CD4-positive, CD25-positive, alpha-beta regulatory T cell (primary cell): Measurements from ENCODE around the gene FGGY. TPM values are rescaled to one million over a fixed set of nuclear protein-coding genes. Genes with fewer than 3 reads are reported as not detected.
"Not testable (repeated sequence)": the region's sequence is repeated elsewhere in the genome, so short reads cannot be mapped to it uniquely, and the experiment has no call there.

Experiments
- ATAC-seq, 2 donors: fragments of 150-1000 bp; cut with Tn5 transposase; one replicate each; pipeline ENCODE4 v1.10.0; 2021; ENCODE audit warnings: low read depth in 2 of 2, moderate number of reproducible peaks in 2 of 2, moderate library complexity in 1 of 2
- DNase-seq, 3 donors: peaks; one replicate each; pipeline versions ENCODE4 v3.0.0 to v3.0.0-alpha.2; 2012 to 2022; ENCODE audit warnings: mixed read lengths in 1 of 3
- H3K27ac ChIP-seq: one replicate; pipeline ENCODE4 v1.7.0; 2013; ENCODE audit warnings: mild to moderate bottlenecking, low read length; ENCODE audit not compliant: insufficient read depth, poor library complexity, severe bottlenecking
- H3K27me3 ChIP-seq: one replicate; pipeline ENCODE4 v1.7.0; 2013; ENCODE audit warnings: low read length; ENCODE audit not compliant: control insufficient read depth, insufficient read depth
- H3K36me3 ChIP-seq: one replicate; pipeline ENCODE4 v1.7.0; 2013; ENCODE audit warnings: mild to moderate bottlenecking, low read length, moderate library complexity; ENCODE audit not compliant: control insufficient read depth, insufficient read depth
- H3K4me1 ChIP-seq: 2 replicates; pipeline ENCODE4 v1.7.0; 2013; ENCODE audit warnings: mild to moderate bottlenecking, low read length; ENCODE audit not compliant: insufficient read depth, control insufficient read depth, poor library complexity, severe bottlenecking
- H3K4me3 ChIP-seq: one replicate; pipeline ENCODE4 v1.7.0; 2013; ENCODE audit warnings: low read depth, mild to moderate bottlenecking, low read length, moderate library complexity
- H3K9me3 ChIP-seq, 2 experiments: 1 replicate in 1 of 2; 2 replicates in 1 of 2; pipeline ENCODE4 v1.7.0; 2013; ENCODE audit warnings: low read length in 2 of 2, mild to moderate bottlenecking in 1 of 2, moderate library complexity in 1 of 2; ENCODE audit not compliant: control insufficient read depth in 2 of 2
- H3K27ac Mint-ChIP-seq, 3 donors: one replicate each; pipeline ENCODE4 v1.8.0; 2020 to 2022; ENCODE audit warnings: mild to moderate bottlenecking in 3 of 3, mixed read lengths in 3 of 3, moderate library complexity in 2 of 3
- H3K27me3 Mint-ChIP-seq: one replicate; pipeline ENCODE4 v1.8.0; 2022; ENCODE audit warnings: mild to moderate bottlenecking, mixed read lengths
- H3K36me3 Mint-ChIP-seq: one replicate; pipeline ENCODE4 v1.8.0; 2020; ENCODE audit warnings: mixed read lengths
- H3K4me1 Mint-ChIP-seq, 4 donors: one replicate each; pipeline ENCODE4 v1.8.0; 2020 to 2022; ENCODE audit warnings: mixed read lengths in 4 of 4, mild to moderate bottlenecking in 1 of 4
- H3K4me3 Mint-ChIP-seq, 4 donors: one replicate each; pipeline ENCODE4 v1.8.0; 2020 to 2022; ENCODE audit warnings: mild to moderate bottlenecking in 4 of 4, mixed read lengths in 4 of 4, moderate library complexity in 3 of 4
- H3K9me3 Mint-ChIP-seq, 7 donors: one replicate each; pipeline ENCODE4 v1.8.0; 2020 to 2022; ENCODE audit warnings: mixed read lengths in 7 of 7, mild to moderate bottlenecking in 3 of 7, moderate library complexity in 2 of 7
- polyA plus RNA-seq, 4 donors: library from polyadenylated mRNA; unstranded; fragments of 300-500 nt; fragmentation: Illumina TruSeq; gene quantifications; one replicate each; pipeline ENCODE4 v1.2.3, GENCODE V29; 2021
- total RNA-seq: library from RNA; stranded (reverse); gene quantifications from one replicate; pipeline ENCODE4 v1.2.3, GENCODE V29; 2022

The FGGY gene
- total and polyA plus RNA-seq, 5 donors from 2014 or later: 1.9 to 7.7 (median 4.5) TPM

DNA sequence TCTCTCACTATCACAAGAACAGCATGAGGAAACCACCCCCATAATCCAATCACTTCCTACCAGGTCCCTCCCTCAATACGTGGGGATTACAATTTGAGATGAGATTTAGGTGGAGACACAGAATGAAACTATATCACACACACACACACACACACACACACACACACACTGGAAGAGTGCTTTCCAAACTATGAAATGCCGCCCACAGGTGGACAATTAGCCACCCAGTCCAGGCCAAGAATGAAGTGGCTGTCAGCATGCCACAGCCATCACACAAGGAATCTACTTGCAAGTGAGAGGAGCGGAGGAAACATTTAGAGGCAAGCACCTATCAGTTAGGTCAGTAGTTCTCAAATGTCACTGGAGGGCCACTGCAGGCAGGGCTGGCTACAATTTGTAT lies 412.4 kb downstream of the FGGY start:
- H3K9me3 ChIP-seq: no peaks in the 10 kb centered on the region
- peaks cover 0 to 9% (median 1%) of the 10 kb centered on the region in 7 donors for H3K9me3 Mint-ChIP-seq
- no peak overlapping the region for H3K27ac Mint-ChIP-seq
- H3K27me3 Mint-ChIP-seq: peaks cover 7% of the 10 kb centered on the region
- no peak overlapping the region for H3K27ac ChIP-seq
- peaks cover 4% of the 10 kb centered on the region for H3K36me3 Mint-ChIP-seq
- no peaks in the 10 kb centered on the region for H3K4me1 Mint-ChIP-seq
- ATAC-seq: no peak
- H3K36me3 ChIP-seq: no peaks in the 10 kb centered on the region
- H3K4me3 Mint-ChIP-seq: no peak overlapping the region
- no peaks in the 10 kb centered on the region for H3K4me1 ChIP-seq
- no peak overlapping the region for H3K4me3 ChIP-seq
- DNase-seq: no peak
- H3K27me3 ChIP-seq: peaks cover 2% of the 10 kb centered on the region

DNA sequence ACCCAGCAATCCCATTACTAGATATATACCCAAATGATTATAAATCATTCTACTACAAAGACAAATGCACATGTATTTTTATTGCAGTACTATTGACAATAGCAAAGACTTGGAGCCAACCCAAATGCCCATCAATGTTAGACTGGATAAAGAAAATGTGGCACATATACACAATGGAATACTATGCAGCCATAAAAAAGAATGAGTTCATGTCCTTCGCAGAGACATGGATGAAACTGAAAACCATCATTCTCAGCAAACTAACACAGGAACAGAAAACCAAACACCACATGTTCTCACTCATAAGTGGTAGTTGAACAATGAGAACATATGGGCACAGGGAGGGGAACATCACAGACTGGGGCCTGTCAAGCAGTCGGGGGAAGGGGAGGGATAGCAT lies 414.0 kb downstream of the FGGY start:
- H3K36me3 Mint-ChIP-seq, H3K27ac ChIP-seq, H3K27ac Mint-ChIP-seq, ATAC-seq, H3K4me1 Mint-ChIP-seq, H3K9me3 Mint-ChIP-seq, H3K4me3 ChIP-seq, H3K9me3 ChIP-seq, H3K36me3 ChIP-seq, H3K27me3 Mint-ChIP-seq, DNase-seq, H3K4me3 Mint-ChIP-seq, H3K4me1 ChIP-seq, H3K27me3 ChIP-seq: not testable (repeated sequence)

DNA sequence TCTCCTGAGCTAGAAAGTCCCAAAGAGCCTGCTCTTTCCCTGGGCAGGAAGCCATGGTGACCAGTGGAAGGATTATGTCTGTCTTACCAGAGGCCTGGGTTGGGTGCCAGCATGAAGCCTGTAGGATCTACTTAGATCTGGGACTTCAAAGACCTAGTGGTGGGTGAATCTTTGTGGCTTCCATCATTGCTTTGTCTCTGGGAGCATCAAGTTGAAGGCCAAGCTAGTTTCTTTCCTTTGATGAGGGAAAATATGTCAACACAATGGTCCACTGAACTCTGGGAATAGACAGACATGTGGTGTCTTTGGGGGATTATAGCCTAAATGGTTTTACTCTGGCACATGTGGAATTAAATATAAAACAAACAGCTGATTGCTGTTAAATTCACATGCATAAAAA lies 417.3 kb downstream of the FGGY start:
- no peak overlapping the region for H3K27ac Mint-ChIP-seq
- H3K9me3 ChIP-seq: no peaks in the 10 kb centered on the region
- H3K27me3 Mint-ChIP-seq: peaks cover 4% of the 10 kb centered on the region
- H3K4me1 ChIP-seq: no peaks in the 10 kb centered on the region
- no peak overlapping the region for H3K4me3 ChIP-seq
- no peaks in the 10 kb centered on the region for H3K4me1 Mint-ChIP-seq
- ATAC-seq (no peak), DNase-seq (no peak)
- H3K36me3 Mint-ChIP-seq: peaks cover 4% of the 10 kb centered on the region
- H3K27ac ChIP-seq: no peak overlapping the region
- H3K4me3 Mint-ChIP-seq: no peak overlapping the region
- H3K9me3 Mint-ChIP-seq: peaks cover 0 to 9% (median 0%) of the 10 kb centered on the region in 7 donors
- H3K36me3 ChIP-seq: no peaks in the 10 kb centered on the region
- H3K27me3 ChIP-seq: no peaks in the 10 kb centered on the region

DNA sequence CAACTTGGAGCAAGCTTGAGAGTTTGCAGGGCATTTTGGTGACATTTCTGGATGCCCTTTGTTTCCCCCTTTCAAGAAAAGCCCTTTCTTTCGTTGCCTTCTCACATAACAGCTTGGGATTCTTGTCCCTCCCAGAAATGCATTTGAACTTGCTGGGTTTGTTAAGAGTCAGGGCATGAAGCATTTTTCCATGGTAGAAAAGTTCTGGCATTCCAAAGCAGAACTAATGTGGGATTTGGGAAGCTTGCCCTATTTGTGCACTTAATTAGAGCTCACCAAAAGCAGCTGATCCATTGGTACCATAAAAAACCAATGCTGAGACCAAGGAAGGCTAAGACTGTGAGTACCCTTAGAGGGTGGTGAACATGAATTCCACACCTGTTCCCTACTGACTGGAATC lies 418.1 kb downstream of the FGGY start:
- Histone ChIP-seq H3K27ac (no peak overlapping the region), H3K9me3 (no peaks in the 10 kb centered on the region), H3K4me1 (no peaks in the 10 kb centered on the region), H3K27me3 (no peaks in the 10 kb centered on the region), H3K4me3 (no peak overlapping the region), H3K36me3 (no peaks in the 10 kb centered on the region)
- Mint-ChIP-seq H3K27ac (no peak overlapping the region), H3K9me3 (peaks cover 0 to 9% (median 0%) of the 10 kb centered on the region in 7 donors), H3K36me3 (peaks cover 4% of the 10 kb centered on the region), H3K27me3 (peaks cover 4% of the 10 kb centered on the region), H3K4me1 (no peaks in the 10 kb centered on the region), H3K4me3 (no peak overlapping the region)
- ATAC-seq (no peak), DNase-seq (no peak)

DNA sequence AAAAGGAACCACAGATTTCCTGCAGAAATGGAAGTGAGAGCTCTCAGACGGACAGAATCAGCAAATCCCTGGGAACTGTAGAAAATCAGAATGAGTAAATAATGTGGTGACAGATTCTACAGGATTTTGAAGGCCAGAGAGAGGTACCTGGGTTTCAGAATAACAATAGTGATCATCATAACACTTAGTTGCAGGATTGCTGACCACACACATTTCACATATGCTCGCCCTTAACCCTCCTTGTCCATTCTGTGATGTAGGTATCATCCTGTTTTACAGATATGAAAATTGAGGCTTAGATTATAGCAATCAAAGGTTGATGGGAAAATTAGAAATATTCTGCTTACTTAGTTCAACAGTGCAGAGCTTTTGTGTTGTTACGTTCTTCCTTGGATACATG lies 419.9 kb downstream of the FGGY start:
- H3K4me3 Mint-ChIP-seq: no peak overlapping the region
- H3K27ac Mint-ChIP-seq: no peak overlapping the region
- H3K9me3 ChIP-seq: no peaks in the 10 kb centered on the region
- H3K4me3 ChIP-seq: no peak overlapping the region
- no peaks in the 10 kb centered on the region for H3K4me1 ChIP-seq
- H3K9me3 Mint-ChIP-seq: no peaks in the 10 kb centered on the region
- H3K4me1 Mint-ChIP-seq: no peaks in the 10 kb centered on the region
- no peaks in the 10 kb centered on the region for H3K27me3 Mint-ChIP-seq
- no peak for DNase-seq
- no peaks in the 10 kb centered on the region for H3K36me3 Mint-ChIP-seq
- no peak overlapping the region for H3K27ac ChIP-seq
- no peak for ATAC-seq
- H3K27me3 ChIP-seq: no peaks in the 10 kb centered on the region
- H3K36me3 ChIP-seq: no peaks in the 10 kb centered on the region

DNA sequence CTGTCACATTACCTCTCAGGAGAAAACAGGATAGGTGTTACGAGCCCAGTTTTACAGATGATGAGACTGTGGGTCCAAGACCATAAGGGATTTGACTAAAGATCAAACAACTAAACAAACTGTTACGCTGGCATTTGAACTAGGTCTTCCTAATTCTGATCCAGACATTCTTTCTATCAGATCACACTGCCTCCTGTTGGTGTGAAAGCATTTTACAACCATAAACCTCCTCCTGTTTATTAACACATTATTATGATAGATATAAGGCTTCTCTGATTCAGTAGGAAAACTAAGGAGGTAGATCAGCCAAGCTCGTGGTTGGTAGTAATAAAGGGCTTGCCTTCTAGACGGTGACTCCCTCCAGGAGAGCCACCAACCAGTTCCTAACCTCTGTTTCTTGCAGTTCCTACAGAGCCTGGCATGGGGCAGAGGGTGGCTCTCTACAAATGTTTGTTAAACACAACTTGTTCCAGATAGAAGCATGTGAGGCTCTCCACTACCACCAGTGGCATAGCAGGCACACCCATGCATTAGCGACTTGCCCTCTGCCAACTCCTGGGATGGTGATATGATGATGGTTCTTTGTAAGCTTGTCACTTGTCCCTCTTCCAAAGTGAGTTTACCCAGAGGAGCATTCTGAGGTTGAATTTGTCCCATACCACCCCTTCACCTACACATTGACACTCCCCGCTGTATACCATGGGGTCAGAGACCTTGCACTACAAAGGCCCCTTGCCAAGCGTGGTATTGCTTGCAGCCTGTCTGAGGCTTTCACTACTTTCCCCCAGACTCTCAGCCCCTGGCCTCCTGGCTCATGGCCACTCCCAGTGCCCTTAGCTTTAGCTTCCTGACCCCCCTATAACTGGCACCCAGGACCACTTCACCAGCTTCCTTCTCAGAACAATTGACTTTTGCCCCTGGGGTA lies 421.4 kb downstream of the FGGY start:
- Mint-ChIP-seq H3K4me3 (no peak overlapping the region), H3K27ac (no peak overlapping the region), H3K9me3 (no peaks in the 10 kb centered on the region), H3K36me3 (no peaks in the 10 kb centered on the region), H3K27me3 (no peaks in the 10 kb centered on the region), H3K4me1 (no peaks in the 10 kb centered on the region)
- Histone ChIP-seq H3K4me1 (no peaks in the 10 kb centered on the region), H3K27me3 (no peaks in the 10 kb centered on the region), H3K9me3 (no peaks in the 10 kb centered on the region), H3K27ac (no peak overlapping the region), H3K4me3 (no peak overlapping the region), H3K36me3 (no peaks in the 10 kb centered on the region)
- ATAC-seq (no peak), DNase-seq (peak in 1 of 3 donors; percentile 9)

DNA sequence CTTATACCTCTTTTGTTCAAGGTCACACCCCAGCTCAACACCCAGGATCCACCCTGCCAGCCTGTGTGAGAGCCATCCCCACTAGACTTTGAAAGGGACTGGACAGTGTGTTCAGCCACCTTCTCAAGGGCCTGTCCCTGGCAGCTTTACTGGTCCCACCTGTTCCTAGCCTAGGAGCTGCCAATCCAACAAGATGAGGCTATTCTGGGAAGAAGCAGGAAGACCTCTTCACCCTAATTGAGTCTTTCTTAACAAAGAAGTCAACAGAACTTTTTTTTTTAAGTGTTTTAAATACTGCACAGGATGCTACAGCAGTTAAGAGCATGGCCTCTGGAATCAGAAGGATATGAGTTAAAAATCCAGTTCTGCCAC lies 422.1 kb downstream of the FGGY start:
- no peaks in the 10 kb centered on the region for H3K4me1 Mint-ChIP-seq
- no peaks in the 10 kb centered on the region for H3K36me3 ChIP-seq
- DNase-seq: no peak
- no peaks in the 10 kb centered on the region for H3K27me3 ChIP-seq
- H3K36me3 Mint-ChIP-seq: no peaks in the 10 kb centered on the region
- no peak overlapping the region for H3K27ac Mint-ChIP-seq
- no peaks in the 10 kb centered on the region for H3K27me3 Mint-ChIP-seq
- H3K4me3 Mint-ChIP-seq: no peak overlapping the region
- no peak overlapping the region for H3K4me3 ChIP-seq
- no peaks in the 10 kb centered on the region for H3K9me3 ChIP-seq
- no peak for ATAC-seq
- H3K4me1 ChIP-seq: no peaks in the 10 kb centered on the region
- H3K9me3 Mint-ChIP-seq: no peaks in the 10 kb centered on the region
- no peak overlapping the region for H3K27ac ChIP-seq
